ENCODE measurements around the gene EPC1. TPM values are rescaled to one million over a fixed set of nuclear protein-coding genes. Genes with fewer than 3 reads are reported as not detected.

The EPC1 gene
- total RNA-seq, 4 donors from 2014 or later, result 47.5 to 72.8 (median 62.7) TPM

DNA sequence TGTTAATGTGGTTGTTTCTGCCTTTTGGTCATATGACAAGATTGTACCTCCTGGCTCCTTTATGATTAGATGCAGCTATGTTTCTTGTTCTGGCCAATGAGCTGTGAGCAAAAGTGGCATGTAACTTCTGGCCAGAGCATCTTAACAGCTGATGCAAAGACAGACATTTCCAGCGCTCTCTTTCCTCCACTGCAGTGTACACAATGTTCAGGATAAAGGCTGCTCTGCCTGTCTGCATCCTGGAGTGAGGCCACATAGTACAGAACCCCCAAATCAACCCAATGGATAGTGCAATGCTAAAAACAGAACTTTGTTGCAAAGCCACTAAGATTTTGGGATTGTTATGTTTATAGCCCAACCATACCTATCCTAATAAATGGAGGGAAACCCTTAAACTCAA, 17.9 kb downstream of the EPC1 start:
- H3K27ac ChIP-seq, result no peak overlapping the region
- DNase-seq (ENCODE audit: low spot score in 2 of 2), result no peak
- H3K4me1 ChIP-seq, result peaks cover 0 to 100% (median 68%) of the 10 kb centered on the region in 4 donors
- H3K36me3 ChIP-seq, result no peaks in the 10 kb centered on the region
- H3K9me3 ChIP-seq, result no peaks in the 10 kb centered on the region
- H3K4me3 ChIP-seq, result no peak overlapping the region
- TF ChIP-seq POLR2A (IDR thresholded peaks at IDR 0.05), result no peak
- no peak for TF ChIP-seq EP300 (IDR thresholded peaks at IDR 0.05)
- no peaks in the 10 kb centered on the region for H3K27me3 ChIP-seq
- WGBS, 2 donors, result 89 to 95% methylated on average over 1 of the region's 1 CpG

DNA sequence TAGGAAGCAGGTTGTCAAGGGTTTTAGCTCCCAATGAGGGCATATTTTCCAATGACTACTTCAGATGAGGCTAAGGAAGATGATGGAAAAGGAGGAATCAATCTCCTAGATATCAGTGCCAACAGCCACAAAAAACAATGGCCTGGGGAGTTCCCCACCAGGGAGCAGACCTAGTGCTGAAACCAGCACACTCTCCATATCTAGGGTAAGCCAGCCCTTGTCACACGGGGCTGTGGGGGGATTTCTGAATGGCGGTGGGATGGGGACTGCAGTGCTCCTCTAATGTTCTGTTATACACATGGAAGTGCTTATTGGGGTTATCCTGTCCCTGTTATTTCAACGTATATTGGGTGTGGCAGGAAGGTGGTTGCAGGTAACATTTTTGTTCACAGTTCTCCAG, 18.5 kb downstream of the EPC1 start:
- DNase-seq (ENCODE audit: low spot score in 2 of 2), result no peak
- TF ChIP-seq, protein P1, sequence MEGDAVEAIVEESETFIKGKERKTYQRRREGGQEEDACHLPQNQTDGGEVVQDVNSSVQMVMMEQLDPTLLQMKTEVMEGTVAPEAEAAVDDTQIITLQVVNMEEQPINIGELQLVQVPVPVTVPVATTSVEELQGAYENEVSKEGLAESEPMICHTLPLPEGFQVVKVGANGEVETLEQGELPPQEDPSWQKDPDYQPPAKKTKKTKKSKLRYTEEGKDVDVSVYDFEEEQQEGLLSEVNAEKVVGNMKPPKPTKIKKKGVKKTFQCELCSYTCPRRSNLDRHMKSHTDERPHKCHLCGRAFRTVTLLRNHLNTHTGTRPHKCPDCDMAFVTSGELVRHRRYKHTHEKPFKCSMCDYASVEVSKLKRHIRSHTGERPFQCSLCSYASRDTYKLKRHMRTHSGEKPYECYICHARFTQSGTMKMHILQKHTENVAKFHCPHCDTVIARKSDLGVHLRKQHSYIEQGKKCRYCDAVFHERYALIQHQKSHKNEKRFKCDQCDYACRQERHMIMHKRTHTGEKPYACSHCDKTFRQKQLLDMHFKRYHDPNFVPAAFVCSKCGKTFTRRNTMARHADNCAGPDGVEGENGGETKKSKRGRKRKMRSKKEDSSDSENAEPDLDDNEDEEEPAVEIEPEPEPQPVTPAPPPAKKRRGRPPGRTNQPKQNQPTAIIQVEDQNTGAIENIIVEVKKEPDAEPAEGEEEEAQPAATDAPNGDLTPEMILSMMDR (IDR thresholded peaks at IDR 0.05), result no peak
- TF ChIP-seq POLR2A (IDR thresholded peaks at IDR 0.05) (no peak), EP300 (IDR thresholded peaks at IDR 0.05) (no peak)
- Histone ChIP-seq H3K4me1 (peaks cover 0 to 100% (median 64%) of the 10 kb centered on the region in 4 donors), H3K27ac (no peak overlapping the region), H3K27me3 (no peaks in the 10 kb centered on the region), H3K36me3 (no peaks in the 10 kb centered on the region), H3K9me3 (no peaks in the 10 kb centered on the region), H3K4me3 (no peak overlapping the region)
- 53 to 56% methylated on average over 3 of the region's 3 CpGs for WGBS, 2 donors

DNA sequence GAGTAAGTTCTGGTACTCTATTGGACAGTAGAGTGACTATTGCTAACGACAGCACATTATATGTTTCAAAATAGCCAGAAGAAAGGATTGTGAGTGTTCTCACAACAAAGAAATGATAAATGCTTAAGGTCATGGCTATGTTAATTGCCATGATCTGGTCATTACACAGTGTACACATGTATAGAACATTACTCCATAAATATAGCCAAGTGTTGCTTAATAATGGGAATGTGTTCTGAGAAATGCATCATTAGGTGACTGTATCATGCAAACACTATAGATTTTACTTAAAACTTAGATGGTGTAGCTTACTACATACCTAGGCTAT, 19.6 kb downstream of the EPC1 start:
- no peak for DNase-seq (ENCODE audit: low spot score in 2 of 2)
- H3K4me3 ChIP-seq, result no peak overlapping the region
- H3K27ac ChIP-seq, result no peak overlapping the region
- H3K9me3 ChIP-seq, result no peaks in the 10 kb centered on the region
- TF ChIP-seq POLR2A (IDR thresholded peaks at IDR 0.05) (no peak), EP300 (IDR thresholded peaks at IDR 0.05) (no peak)
- TF ChIP-seq, protein P1 (IDR thresholded peaks at IDR 0.05), result no peak
- WGBS, 2 donors, result 31 to 44% methylated on average over 1 of the region's 1 CpG
- H3K27me3 ChIP-seq, result no peaks in the 10 kb centered on the region
- peaks cover 0 to 99% (median 58%) of the 10 kb centered on the region in 4 donors for H3K4me1 ChIP-seq
- H3K36me3 ChIP-seq, result no peaks in the 10 kb centered on the region

GRCh38 chr10:32326680-32327363, 20.1 kb downstream of the EPC1 start:
- 53 to 59% methylated on average over 4 of the region's 4 CpGs for WGBS, 2 donors
- H3K36me3 ChIP-seq, result no peaks in the 10 kb centered on the region
- no peaks in the 10 kb centered on the region for H3K27me3 ChIP-seq
- TF ChIP-seq EP300 (IDR thresholded peaks at IDR 0.05) (no peak), POLR2A (IDR thresholded peaks at IDR 0.05) (no peak)
- TF ChIP-seq, protein P1 (IDR thresholded peaks at IDR 0.05), result no peak
- H3K4me3 ChIP-seq, result no peak overlapping the region
- no peak overlapping the region for H3K27ac ChIP-seq
- H3K4me1 ChIP-seq, result peaks cover 0 to 97% (median 55%) of the 10 kb centered on the region in 4 donors
- H3K9me3 ChIP-seq, result no peaks in the 10 kb centered on the region
- no peak for DNase-seq (ENCODE audit: low spot score in 2 of 2)

DNA sequence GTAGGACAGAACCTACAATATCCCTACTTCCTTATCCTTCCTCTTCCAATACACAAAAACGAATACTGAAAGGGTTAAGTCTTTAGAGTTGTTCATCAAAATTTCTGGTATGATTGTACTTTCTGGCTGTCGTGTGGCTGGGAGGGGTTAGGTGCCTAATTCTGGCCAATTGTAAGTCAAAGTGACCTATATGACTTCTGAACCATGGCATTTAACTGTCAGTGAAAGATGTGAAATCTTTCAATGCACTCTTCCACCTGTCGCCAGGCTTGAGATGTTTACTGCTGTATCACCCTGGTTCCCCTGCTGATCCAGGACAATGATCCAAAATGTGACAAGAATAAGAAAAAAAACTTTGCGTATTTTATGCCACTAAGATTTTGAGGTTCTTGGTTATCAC, 20.8 kb downstream of the EPC1 start:
- peaks cover 0 to 97% (median 55%) of the 10 kb centered on the region in 4 donors for H3K4me1 ChIP-seq
- WGBS, 2 donors, result 53 to 62% methylated on average over 4 of the region's 4 CpGs

More for the DNA sequence above, 20.8 kb downstream of the EPC1 start:
- TF ChIP-seq, protein P1 (IDR thresholded peaks at IDR 0.05), result no peak
- TF ChIP-seq POLR2A (IDR thresholded peaks at IDR 0.05) (no peak), EP300 (IDR thresholded peaks at IDR 0.05) (no peak)
- H3K9me3 ChIP-seq, result no peaks in the 10 kb centered on the region
- no peaks in the 10 kb centered on the region for H3K36me3 ChIP-seq
- no peak overlapping the region for H3K27ac ChIP-seq
- H3K27me3 ChIP-seq, result no peaks in the 10 kb centered on the region
- H3K4me3 ChIP-seq, result no peak overlapping the region
- no peak for DNase-seq (ENCODE audit: low spot score in 2 of 2)

All from tibial nerve (tissue), 4 donors.